Tibial nerve (tissue), 4 donors: Measurements from ENCODE around the gene STAB2.

Experiments
- CTCF ChIP-seq, 5 experiments: fragments of 200-600 bp in 3 of 5; fragments of 450-650 bp in 2 of 5; sonication (generic) in 3 of 5; IDR thresholded peaks; one replicate each; pipeline ENCODE4 v1.5.1; 2016 to 2019; ENCODE audit warnings: antibody characterized with exemption in 5 of 5, mild to moderate bottlenecking in 3 of 5, moderate library complexity in 2 of 5
- EP300 ChIP-seq, 2 donors: sonication (generic); formaldehyde crosslinking; IDR thresholded peaks; one replicate each; pipeline ENCODE4 v1.6.1; 2017; ENCODE audit warnings: antibody characterized with exemption in 2 of 2, mild to moderate bottlenecking in 1 of 2
- POLR2A ChIP-seq, 2 donors: fragments of 450-650 bp; IDR thresholded peaks; one replicate each; pipeline ENCODE4 v1.6.1; 2017; ENCODE audit warnings: antibody characterized with exemption in 2 of 2, mild to moderate bottlenecking in 2 of 2, moderate library complexity in 2 of 2

- TF ChIP-seq CTCF (IDR thresholded peaks at IDR 0.05) (no peak), POLR2A (IDR thresholded peaks at IDR 0.05) (no peak), EP300 (IDR thresholded peaks at IDR 0.05) (no peak)
Measured at GRCh38 chr12:103786201-103786600, 199.1 kb downstream of the STAB2 start.
